Ishikawa (cell line): ENCODE measurements around the gene USO1.

ENCODE experiments used
- CREB1 ChIP-seq: IDR thresholded peaks from 2 replicates; pipeline ENCODE4 v1.6.1; 2012; ENCODE audit warnings: low read depth
- FOXM1 ChIP-seq: IDR thresholded peaks from 2 replicates; pipeline ENCODE4 v1.6.1; 2012; ENCODE audit warnings: low read depth, borderline replicate concordance
- NFIC ChIP-seq: IDR thresholded peaks from 2 replicates; pipeline ENCODE4 v1.6.1; 2012
- TF ChIP-seq, protein P1 (sequence below): IDR thresholded peaks from 2 replicates; pipeline ENCODE4 v1.6.1; 2012

DNA sequence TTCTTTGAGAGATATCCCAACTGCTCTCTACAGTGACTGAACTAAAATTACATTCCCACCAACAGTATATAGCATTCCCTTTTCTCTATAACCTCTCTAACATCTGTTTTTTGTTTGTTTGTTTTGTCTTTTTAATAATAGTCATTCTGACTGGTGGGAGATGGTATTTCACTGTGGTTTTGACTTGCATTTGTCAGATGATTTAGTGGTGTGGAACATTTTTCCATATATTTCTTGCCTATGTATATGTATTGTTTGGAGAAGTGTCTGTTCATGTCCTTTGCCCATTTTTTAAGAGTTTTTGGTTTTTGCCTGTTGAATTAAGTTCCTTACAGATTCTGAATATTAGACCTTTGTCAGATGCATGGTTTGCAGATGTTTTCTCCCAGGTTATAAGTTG, 9.0 kb downstream of the USO1 start:
- TF ChIP-seq CREB1 (no peak), NFIC (no peak), FOXM1 (no peak)
- TF ChIP-seq, protein P1, sequence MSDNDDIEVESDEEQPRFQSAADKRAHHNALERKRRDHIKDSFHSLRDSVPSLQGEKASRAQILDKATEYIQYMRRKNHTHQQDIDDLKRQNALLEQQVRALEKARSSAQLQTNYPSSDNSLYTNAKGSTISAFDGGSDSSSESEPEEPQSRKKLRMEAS: no peak
